NCI-H69 (cell line): ENCODE results near the gene SLC9A9.
A peak's percentile ranks its signal among the peaks of the same experiment; 100 is the strongest.
"Not testable (repeated sequence)": the region's sequence is repeated elsewhere in the genome, so short reads cannot be mapped to it uniquely, and the experiment has no call there.

Experiments
- DNase-seq: peaks from one replicate; lab custom pipeline; 2025; lab: John Stamatoyannopoulos, UW

The SLC9A9 gene

GRCh38 chr3:143755978-143756377, 92.3 kb downstream of the SLC9A9 start:
- DNase-seq, result no peak

GRCh38 chr3:143754090-143754489, 94.2 kb downstream of the SLC9A9 start:
- DNase-seq, result no peak

GRCh38 chr3:143753456-143753855, 94.8 kb downstream of the SLC9A9 start:
- DNase-seq, result no peak

- no peak for DNase-seq
Measured at GRCh38 chr3:143753006-143753405, 95.3 kb downstream of the SLC9A9 start.

- no peak for DNase-seq
Measured at GRCh38 chr3:143751643-143752178, 96.6 kb downstream of the SLC9A9 start.

GRCh38 chr3:143750841-143751240, 97.4 kb downstream of the SLC9A9 start:
- DNase-seq, result no peak

- no peak for DNase-seq
Measured at GRCh38 chr3:143749926-143750325, 98.3 kb downstream of the SLC9A9 start.

- DNase-seq, result no peak
Measured at GRCh38 chr3:143737065-143737464, 111.2 kb downstream of the SLC9A9 start.

GRCh38 chr3:143736205-143736997, 111.9 kb downstream of the SLC9A9 start:
- peak; percentile 33 for DNase-seq

- peak; percentile 66 for DNase-seq
Measured at GRCh38 chr3:143731776-143732175, 116.5 kb downstream of the SLC9A9 start.

- no peak for DNase-seq
Measured at GRCh38 chr3:143731320-143731719, 116.9 kb downstream of the SLC9A9 start.

GRCh38 chr3:143727391-143727790, 120.9 kb downstream of the SLC9A9 start:
- DNase-seq, result no peak

GRCh38 chr3:143726727-143727126, 121.5 kb downstream of the SLC9A9 start:
- DNase-seq, result peak; percentile 50

GRCh38 chr3:143720381-143720780, 127.9 kb downstream of the SLC9A9 start:
- peak; percentile 59 for DNase-seq

GRCh38 chr3:143718463-143718862, 129.8 kb downstream of the SLC9A9 start:
- no peak for DNase-seq

GRCh38 chr3:143716731-143717130, 131.5 kb downstream of the SLC9A9 start:
- no peak for DNase-seq

GRCh38 chr3:143712522-143712921, 135.7 kb downstream of the SLC9A9 start:
- DNase-seq, result no peak

GRCh38 chr3:143707848-143708247, 140.4 kb downstream of the SLC9A9 start:
- no peak for DNase-seq

- DNase-seq, result no peak
Measured at GRCh38 chr3:143700431-143700975, 147.8 kb downstream of the SLC9A9 start.

GRCh38 chr3:143699424-143699823, 148.8 kb downstream of the SLC9A9 start:
- no peak for DNase-seq

GRCh38 chr3:143698682-143699303, 149.5 kb downstream of the SLC9A9 start:
- no peak for DNase-seq

GRCh38 chr3:143697975-143698374, 150.3 kb downstream of the SLC9A9 start:
- DNase-seq, result peak; percentile 4

GRCh38 chr3:143695333-143695732, 152.9 kb downstream of the SLC9A9 start:
- not testable (repeated sequence) for DNase-seq
